Body of pancreas (tissue), 4 donors: Measurements from ENCODE around the gene TMEM244. TPM values are rescaled to one million over a fixed set of nuclear protein-coding genes. Genes with fewer than 3 reads are reported as not detected.

Experiments
- ATAC-seq: fragments of 150-250 bp; one replicate; pipeline ENCODE4 v1.9.1; 2016
- DNase-seq, 4 donors: peaks; one replicate each; pipeline ENCODE4 v3.0.0-alpha.2; 2019
- H3K27ac ChIP-seq, 4 donors: fragments of 200-600 bp; sonication (generic); 1 replicate in 3 of 4; 2 replicates in 1 of 4; pipeline versions ENCODE4 v1.5.1 to v1.6.1; 2016 to 2019; ENCODE audit warnings: mild to moderate bottlenecking in 1 of 4, mixed read lengths in 1 of 4, moderate library complexity in 1 of 4
- H3K27me3 ChIP-seq, 2 donors: fragments of 200-600 bp; sonication (generic); one replicate each; pipeline ENCODE4 v1.6.0; 2016; ENCODE audit warnings: mild to moderate bottlenecking in 1 of 2
- H3K36me3 ChIP-seq, 2 donors: fragments of 200-600 bp; sonication (generic); replicated peaks in 1 of 2; 2 replicates each; pipeline ENCODE4 v1.5.1; 2016; ENCODE audit warnings: low read depth in 2 of 2; ENCODE audit not compliant: insufficient read depth in 1 of 2
- H3K4me1 ChIP-seq: fragments of 200-600 bp; sonication (generic); one replicate; pipeline ENCODE4 v1.6.0; 2016
- H3K4me3 ChIP-seq, 2 donors: fragments of 200-600 bp; sonication (generic); 1 replicate in 1 of 2; 2 replicates in 1 of 2; pipeline ENCODE4 v1.5.1; 2016 to 2019
- H3K9me3 ChIP-seq, 3 donors: fragments of 200-600 bp; sonication (generic); 1 replicate in 2 of 3; 2 replicates in 1 of 3; pipeline ENCODE4 v1.5.1; 2016
- POLR2A ChIP-seq, 3 donors: fragments of 450-650 bp; IDR thresholded peaks; one replicate each; pipeline ENCODE4 v1.6.1; 2016; ENCODE audit warnings: antibody characterized with exemption in 3 of 3, mild to moderate bottlenecking in 2 of 3
- WGBS, 2 donors: methylation state at CpG; one replicate each; pipeline ENCODE4 v1.1.5; 2017; 5-methylcytosine and 5-hydroxymethylcytosine counted together
- intact Hi-C: fragments of 100-400 bp; cut with DNase I; formaldehyde crosslinking; loops from one replicate; pipeline ENCODE4 v1.15.1; 2023
- total RNA-seq, 2 donors: library from RNA; depleted of rRNA; stranded (reverse); fragments of >200 nt; gene quantifications; one replicate each; pipeline ENCODE4 v1.1.0, GENCODE V29; 2016
- TF ChIP-seq, protein P1 (sequence below), 7 experiments: fragments of 450-650 bp in 4 of 7; fragments of 200-600 bp in 3 of 7; sonication (generic) in 3 of 7; IDR thresholded peaks; one replicate each; pipeline ENCODE4 v1.5.1; 2016 to 2019; ENCODE audit warnings: antibody characterized with exemption in 7 of 7

The TMEM244 gene
- total RNA-seq, 2 donors from 2014 or later, result not detected

DNA sequence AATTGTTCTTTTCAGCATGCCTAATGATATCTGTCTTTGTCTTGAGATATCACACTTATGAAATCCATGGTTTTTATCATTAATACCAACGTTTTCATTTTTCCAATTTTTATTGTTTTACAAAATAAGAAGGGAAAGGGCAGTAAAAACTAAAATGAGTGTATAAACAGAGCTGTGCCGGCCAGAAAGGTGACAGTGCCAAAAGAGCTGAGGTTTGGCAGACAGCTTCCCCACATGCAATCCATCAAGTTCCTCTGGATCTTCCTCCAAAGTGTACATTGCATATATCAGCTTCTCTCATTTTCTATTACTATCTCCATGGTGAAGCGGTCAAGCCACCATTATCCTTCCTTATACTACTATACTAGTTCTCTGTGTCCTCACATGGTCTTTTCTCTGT is 10.1 kb upstream of the TMEM244 start:
- intact Hi-C loops, result no loop called here
- no peak for TF ChIP-seq POLR2A (IDR thresholded peaks at IDR 0.05)
- TF ChIP-seq, protein P1, sequence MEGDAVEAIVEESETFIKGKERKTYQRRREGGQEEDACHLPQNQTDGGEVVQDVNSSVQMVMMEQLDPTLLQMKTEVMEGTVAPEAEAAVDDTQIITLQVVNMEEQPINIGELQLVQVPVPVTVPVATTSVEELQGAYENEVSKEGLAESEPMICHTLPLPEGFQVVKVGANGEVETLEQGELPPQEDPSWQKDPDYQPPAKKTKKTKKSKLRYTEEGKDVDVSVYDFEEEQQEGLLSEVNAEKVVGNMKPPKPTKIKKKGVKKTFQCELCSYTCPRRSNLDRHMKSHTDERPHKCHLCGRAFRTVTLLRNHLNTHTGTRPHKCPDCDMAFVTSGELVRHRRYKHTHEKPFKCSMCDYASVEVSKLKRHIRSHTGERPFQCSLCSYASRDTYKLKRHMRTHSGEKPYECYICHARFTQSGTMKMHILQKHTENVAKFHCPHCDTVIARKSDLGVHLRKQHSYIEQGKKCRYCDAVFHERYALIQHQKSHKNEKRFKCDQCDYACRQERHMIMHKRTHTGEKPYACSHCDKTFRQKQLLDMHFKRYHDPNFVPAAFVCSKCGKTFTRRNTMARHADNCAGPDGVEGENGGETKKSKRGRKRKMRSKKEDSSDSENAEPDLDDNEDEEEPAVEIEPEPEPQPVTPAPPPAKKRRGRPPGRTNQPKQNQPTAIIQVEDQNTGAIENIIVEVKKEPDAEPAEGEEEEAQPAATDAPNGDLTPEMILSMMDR (IDR thresholded peaks at IDR 0.05), result no peak
- H3K27ac ChIP-seq, result no peak overlapping the region
- H3K36me3 ChIP-seq, result no peaks in the 10 kb centered on the region
- DNase-seq, result no peak
- H3K4me1 ChIP-seq, result no peaks in the 10 kb centered on the region
- WGBS, 2 donors, result 31 to 44% methylated on average over 3 of the region's 3 CpGs
- no peaks in the 10 kb centered on the region for H3K27me3 ChIP-seq
- no peaks in the 10 kb centered on the region for H3K9me3 ChIP-seq
- no peak overlapping the region for H3K4me3 ChIP-seq
- no peak for ATAC-seq

DNA sequence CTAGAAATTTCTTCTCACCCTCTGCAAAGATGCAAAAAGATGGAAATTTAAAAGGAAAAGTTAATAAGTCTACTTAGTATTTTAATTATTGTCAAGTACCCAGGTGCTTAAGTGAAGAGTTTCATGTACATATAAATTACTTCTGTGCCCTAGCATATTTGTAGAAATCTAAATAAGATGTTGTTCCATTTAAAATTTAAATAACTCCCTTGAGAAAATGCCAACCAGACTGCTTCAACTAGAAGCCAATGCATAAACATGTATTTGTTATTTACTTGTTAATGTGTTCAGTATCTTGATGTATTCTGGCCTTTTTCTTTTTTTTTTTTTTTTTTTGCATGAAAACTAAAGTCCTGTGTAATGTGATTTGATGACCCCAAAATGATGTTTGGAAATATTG is 6.3 kb upstream of the TMEM244 start:
- no peak for ATAC-seq

DNA sequence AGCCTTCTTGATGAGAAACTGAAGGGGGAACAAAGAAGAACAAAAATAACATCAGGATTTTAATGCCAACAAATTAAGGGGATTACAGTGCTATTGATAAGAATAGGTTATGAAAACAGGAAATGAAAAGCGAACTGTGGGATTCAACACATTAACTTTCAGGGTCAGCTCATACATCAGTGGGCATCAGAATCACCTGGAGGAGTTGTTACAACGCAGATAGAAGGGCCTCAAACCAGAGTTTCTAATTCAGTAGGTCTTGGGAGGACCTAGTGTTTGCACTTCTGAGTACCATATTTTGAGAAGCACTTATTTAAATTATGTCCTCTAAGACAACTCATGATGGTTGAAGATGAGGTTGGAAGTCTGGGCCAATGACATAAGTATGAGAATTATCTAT is 5.6 kb upstream of the TMEM244 start:
- Histone ChIP-seq H3K27ac (no peak overlapping the region), H3K36me3 (no peaks in the 10 kb centered on the region), H3K9me3 (no peaks in the 10 kb centered on the region), H3K4me3 (no peak overlapping the region), H3K27me3 (no peaks in the 10 kb centered on the region), H3K4me1 (no peaks in the 10 kb centered on the region)
- TF ChIP-seq, protein P1 (IDR thresholded peaks at IDR 0.05), result no peak
- no peak for TF ChIP-seq POLR2A (IDR thresholded peaks at IDR 0.05)
- DNase-seq, result no peak
- 64 to 74% methylated on average over 2 of the region's 2 CpGs for WGBS, 2 donors
- intact Hi-C loops, result no loop called here
- no peak for ATAC-seq

More for the DNA sequence above, 6.3 kb upstream of the TMEM244 start:
- DNase-seq, result no peak
- no peak for TF ChIP-seq POLR2A (IDR thresholded peaks at IDR 0.05)
- TF ChIP-seq, protein P1 (IDR thresholded peaks at IDR 0.05), result no peak
- no peaks in the 10 kb centered on the region for H3K36me3 ChIP-seq
- H3K27me3 ChIP-seq, result no peaks in the 10 kb centered on the region
- no peaks in the 10 kb centered on the region for H3K4me1 ChIP-seq
- intact Hi-C loops, result no loop called here
- no peaks in the 10 kb centered on the region for H3K9me3 ChIP-seq
- H3K27ac ChIP-seq, result no peak overlapping the region
- H3K4me3 ChIP-seq, result no peak overlapping the region

DNA sequence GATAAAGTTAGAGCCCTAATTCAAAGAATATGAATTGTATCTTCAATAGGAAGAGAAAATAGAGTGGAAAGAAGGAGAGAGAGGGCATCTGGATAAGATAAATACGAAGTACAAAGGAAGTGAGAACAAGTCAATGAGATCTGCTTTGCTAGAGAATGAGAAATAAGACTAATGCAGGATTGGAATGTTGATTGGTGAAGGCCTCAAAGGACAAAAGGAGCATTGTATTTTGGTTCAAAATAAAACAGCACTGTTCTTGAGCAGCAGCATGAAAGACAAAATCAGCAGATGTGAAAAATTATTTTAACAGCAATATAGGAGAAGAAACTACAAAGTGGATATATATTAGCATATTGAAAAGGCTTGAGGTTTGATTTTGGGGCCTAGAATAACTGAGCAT is 5.1 kb upstream of the TMEM244 start:
- no peak for ATAC-seq
- Histone ChIP-seq H3K27ac (no peak overlapping the region), H3K4me3 (no peak overlapping the region), H3K27me3 (no peaks in the 10 kb centered on the region), H3K4me1 (no peaks in the 10 kb centered on the region), H3K36me3 (no peaks in the 10 kb centered on the region), H3K9me3 (no peaks in the 10 kb centered on the region)
- WGBS, 2 donors, result 30 to 41% methylated on average over 1 of the region's 1 CpG
- intact Hi-C loops, result no loop called here
- TF ChIP-seq, protein P1 (IDR thresholded peaks at IDR 0.05), result no peak
- TF ChIP-seq POLR2A (IDR thresholded peaks at IDR 0.05), result no peak
- no peak for DNase-seq

DNA sequence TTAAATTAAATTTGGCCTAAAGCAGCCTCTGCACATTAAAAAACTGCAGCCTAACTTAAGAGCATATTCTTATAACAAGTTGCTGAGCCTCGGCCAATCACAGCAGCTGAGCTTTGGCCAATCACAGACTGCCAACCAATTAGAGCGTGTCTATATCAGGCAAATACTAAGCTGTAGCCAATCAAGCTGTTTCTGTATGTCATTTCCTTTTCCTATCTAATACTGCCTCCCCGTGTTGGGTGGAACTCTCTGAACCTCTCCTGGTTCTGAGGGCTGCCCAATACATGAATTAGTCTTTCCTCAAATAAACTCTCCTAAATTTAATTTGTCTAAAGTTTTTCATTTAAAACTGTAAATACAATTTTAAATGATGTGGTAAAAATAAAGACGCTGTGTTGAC is 3.9 kb upstream of the TMEM244 start:
- no peak for ATAC-seq
- WGBS, 2 donors, result 79 to 88% methylated on average over 4 of the region's 4 CpGs
- intact Hi-C loops, result no loop called here
- DNase-seq, result no peak
- Histone ChIP-seq H3K4me1 (peaks cover 4% of the 10 kb centered on the region), H3K27me3 (no peaks in the 10 kb centered on the region), H3K36me3 (no peaks in the 10 kb centered on the region), H3K27ac (no peak overlapping the region), H3K9me3 (no peaks in the 10 kb centered on the region), H3K4me3 (no peak overlapping the region)
- TF ChIP-seq POLR2A (IDR thresholded peaks at IDR 0.05), result no peak
- TF ChIP-seq, protein P1 (IDR thresholded peaks at IDR 0.05), result no peak
